H4 (cell line): Measurements from ENCODE around the gene ST8SIA6. TPM values are rescaled to one million over a fixed set of nuclear protein-coding genes. Genes with fewer than 3 reads are reported as not detected.
"Not testable (repeated sequence)": the region's sequence is repeated elsewhere in the genome, so short reads cannot be mapped to it uniquely, and the experiment has no call there.

Source experiments
- DNase-seq: peaks from one replicate; pipeline ENCODE4 v3.0.0-alpha.2; 2015; ENCODE audit warnings: low spot score
- total RNA-seq: library from RNA; depleted of rRNA; stranded (reverse); fragments of >200 nt; shearing (Covaris generic); gene quantifications from 2 replicates; pipeline ENCODE4 v1.2.3, GENCODE V29; 2014

Gene ST8SIA6
- total RNA-seq, 1 experiment from 2014 or later: not detected

- DNase-seq: no peak
Measured at GRCh38 chr10:17427201-17427600, 27.2 kb downstream of the ST8SIA6 start.

DNA sequence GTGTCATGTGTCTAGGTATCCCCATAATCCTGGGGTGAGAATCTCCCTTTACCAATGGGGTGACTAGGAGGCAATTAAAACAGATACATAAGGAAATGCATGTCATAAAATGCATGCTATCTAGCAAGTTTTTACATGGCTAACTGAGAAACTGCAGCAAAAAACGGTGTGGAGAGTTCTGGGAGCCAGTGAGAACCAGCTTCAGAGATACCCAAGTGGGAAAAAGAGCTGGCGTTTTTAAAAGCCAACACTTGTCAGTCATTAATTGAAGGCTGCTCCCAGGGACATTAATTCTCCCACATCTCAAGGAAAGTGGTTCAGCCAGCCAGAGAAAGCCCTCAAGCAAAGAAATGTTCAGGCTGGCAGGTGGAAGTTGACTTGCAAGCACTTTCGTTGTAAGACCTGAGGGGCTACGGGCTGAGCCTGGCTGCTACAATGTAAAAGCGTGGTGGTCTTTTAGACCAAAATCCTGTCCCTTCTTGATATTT is 28.1 kb downstream of the ST8SIA6 start:
- no peak for DNase-seq

GRCh38 chr10:17425584-17426262 is 28.7 kb downstream of the ST8SIA6 start:
- DNase-seq: no peak

GRCh38 chr10:17423632-17424186 is 30.7 kb downstream of the ST8SIA6 start:
- DNase-seq: no peak

GRCh38 chr10:17422931-17423330 is 31.5 kb downstream of the ST8SIA6 start:
- DNase-seq: no peak

- no peak for DNase-seq
Measured at GRCh38 chr10:17418249-17418648, 36.1 kb downstream of the ST8SIA6 start.

DNA sequence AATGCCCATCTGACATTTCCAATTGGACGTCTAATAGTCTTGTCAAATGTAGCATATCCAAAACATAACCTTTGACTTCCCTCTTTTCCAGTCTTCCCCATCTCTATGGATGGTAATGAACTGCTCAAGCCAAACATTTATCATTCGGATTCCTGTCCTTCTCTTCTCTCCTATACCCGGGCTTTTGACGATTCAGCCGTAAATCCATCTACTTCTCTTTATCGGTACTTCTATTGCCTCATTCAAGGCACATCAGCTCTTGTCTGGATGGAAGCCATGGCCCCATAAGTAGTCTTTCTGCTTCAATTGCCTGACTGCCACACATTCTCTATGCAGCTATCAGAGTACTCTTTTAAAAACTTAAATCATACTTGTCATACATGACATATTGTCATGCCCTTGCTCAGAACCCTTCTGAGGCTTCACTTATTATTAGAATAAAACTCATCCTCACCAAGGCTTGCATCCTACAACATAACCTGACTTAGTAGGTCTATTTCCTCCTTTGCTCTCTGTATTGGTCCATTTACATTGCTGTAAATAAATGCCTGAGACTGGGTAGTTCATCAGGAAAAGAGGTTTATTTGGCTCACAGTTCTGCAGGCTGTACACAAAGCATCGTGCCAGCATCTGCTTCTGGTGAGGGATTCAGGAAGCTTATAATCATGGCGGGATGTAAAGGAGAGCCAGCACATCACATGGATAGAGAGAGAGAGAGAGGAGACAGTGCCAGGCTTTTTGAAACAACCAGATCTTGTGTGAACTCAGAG is 37.8 kb downstream of the ST8SIA6 start:
- DNase-seq: no peak

DNA sequence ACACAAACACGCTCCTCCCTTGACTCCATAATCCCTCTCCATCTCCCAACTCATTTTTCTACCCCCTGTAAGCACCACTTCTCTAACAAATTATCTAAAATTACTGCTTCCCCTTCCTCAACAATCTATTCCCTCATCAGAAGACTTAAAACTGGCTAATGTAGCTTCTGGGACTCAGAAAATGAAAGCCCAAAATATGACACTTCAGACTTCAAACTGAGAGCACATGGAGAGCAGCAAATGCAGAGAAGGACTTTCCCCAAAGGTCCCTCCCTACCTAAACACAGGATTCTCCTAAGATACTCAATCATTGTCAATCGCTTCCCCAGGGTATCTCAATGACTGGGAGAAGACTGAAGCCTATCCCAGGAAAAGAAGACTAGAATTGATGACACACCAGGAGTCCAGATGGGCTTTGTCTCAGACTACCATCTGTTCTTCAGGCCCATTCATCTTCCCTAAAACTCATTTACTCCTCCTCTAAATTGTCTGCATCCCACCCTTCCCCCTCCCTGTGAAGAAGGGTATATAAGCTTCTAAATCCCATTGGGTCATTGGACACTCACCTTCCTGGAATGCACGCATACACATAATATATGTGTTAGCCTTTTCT is 39.2 kb downstream of the ST8SIA6 start:
- no peak for DNase-seq

- DNase-seq: no peak
Measured at GRCh38 chr10:17414484-17414883, 39.9 kb downstream of the ST8SIA6 start.

- no peak for DNase-seq
Measured at GRCh38 chr10:17413876-17414275, 40.5 kb downstream of the ST8SIA6 start.

DNA sequence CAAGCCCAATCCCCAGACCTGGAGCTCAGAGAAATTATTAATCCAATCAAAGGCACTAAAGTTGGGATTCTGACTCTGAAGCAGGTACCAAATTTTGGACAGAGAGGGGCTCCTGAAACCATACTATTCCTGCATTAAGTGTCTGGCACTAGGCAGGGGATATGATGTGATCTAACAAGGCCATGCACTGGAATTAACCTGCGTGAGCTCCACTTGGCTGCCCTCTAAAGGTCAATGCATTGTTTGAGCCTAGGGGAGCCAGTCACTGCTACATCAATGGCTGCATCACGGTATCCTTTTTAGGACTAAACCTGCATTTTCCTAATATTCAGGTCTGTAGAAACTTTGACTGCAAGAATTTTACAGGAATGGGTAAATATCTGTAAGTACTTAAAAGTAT is 42.1 kb downstream of the ST8SIA6 start:
- no peak for DNase-seq

DNA sequence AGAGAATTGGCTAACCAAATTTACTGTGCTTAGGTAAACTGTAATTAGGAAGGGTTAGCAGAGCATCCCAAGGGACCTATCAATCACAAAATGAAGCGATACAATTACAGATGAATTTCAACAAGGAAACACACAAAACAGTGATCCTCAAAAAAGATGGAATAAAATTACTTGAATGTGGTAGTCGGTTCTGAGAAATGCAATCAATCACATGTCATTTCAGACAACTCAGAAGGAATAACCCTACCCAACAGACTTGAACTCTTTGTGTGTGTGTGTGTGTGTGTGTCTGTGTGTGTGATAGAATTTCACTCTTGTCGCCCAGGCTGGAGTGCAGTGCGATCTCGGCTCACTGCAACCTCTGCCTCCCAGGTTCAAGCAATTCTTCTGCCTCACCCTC is 43.5 kb downstream of the ST8SIA6 start:
- no peak for DNase-seq

- no peak for DNase-seq
Measured at GRCh38 chr10:17409170-17409733, 45.1 kb downstream of the ST8SIA6 start.

DNA sequence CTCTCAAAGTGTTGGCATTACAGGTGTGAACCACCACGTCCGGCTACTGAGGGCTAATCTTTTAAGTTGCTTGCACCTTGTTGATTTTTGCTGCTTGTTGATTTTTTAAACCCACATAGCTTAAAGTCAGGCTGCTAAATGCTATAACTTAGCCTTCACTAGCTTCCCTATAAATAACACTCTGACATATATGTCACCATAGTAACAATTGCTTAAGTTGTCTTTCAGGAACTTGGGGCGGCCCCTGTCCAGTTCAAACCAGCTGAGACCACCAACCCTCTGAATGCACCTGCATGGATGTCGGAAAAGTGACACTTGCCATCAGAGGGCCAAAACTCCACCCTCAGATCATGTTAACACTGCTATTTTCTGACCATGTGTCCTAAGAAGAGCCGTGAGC is 47.3 kb downstream of the ST8SIA6 start:
- DNase-seq: no peak

DNA sequence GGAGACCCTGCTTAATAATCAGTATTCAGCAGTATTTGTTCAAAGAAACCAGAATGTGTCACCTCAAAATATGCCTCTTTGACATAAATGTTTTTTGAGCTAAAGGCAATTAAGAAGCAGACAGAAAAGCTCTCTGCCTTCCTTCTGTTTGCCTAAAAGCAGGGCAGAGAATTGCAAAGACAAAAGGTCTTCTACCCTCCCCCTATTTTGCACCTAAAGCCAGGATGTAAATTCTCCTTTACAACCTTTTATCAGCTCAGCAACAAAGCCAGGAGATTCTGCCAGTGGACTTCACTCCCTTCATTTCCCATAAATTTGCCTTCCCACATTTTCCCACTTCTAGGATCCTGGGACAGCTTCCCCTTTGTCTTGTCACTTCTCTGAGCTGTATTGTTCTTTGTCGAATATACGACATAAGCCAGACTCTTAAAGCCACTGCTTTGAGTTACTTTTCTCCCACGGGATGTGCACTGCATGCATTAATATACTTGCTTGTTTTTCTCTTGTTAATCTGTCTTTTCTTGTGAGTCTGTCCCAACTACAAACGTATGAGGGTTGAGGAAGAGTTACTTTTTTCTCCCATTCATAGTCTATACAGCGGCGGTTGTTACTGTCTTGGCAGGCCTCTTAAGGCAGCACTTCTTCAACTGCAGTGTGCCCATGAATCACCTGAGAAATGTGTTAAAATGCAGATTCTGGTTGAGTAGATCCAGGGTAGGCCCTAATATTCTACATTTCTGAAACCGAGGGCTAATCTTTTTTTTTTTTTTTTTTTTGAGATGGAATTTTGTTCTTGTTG is 48.2 kb downstream of the ST8SIA6 start:
- no peak for DNase-seq

- DNase-seq: no peak
Measured at GRCh38 chr10:17403161-17403560, 51.2 kb downstream of the ST8SIA6 start.

- not testable (repeated sequence) for DNase-seq
Measured at GRCh38 chr10:17402040-17402439, 52.4 kb downstream of the ST8SIA6 start.

DNA sequence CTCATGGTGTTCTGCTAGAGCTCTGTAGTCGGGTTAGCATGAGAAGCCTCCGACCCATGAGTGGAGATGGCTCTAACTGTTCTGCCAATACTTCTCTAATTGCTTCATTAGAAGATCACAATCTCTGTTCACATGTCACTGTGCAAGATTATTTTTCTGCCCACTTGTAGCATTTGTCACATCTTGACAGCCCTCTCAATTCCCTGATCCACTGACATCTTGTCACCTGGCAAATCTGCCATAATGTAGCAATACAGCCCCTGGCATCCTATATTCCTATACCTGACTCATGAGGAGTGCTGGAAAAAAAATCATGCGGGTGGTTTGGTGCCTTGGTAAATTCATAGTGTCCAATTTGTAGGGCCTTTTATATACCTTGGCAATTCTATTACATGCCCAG is 58.4 kb downstream of the ST8SIA6 start:
- no peak for DNase-seq

- no peak for DNase-seq
Measured at GRCh38 chr10:17394854-17395253, 59.5 kb downstream of the ST8SIA6 start.

DNA sequence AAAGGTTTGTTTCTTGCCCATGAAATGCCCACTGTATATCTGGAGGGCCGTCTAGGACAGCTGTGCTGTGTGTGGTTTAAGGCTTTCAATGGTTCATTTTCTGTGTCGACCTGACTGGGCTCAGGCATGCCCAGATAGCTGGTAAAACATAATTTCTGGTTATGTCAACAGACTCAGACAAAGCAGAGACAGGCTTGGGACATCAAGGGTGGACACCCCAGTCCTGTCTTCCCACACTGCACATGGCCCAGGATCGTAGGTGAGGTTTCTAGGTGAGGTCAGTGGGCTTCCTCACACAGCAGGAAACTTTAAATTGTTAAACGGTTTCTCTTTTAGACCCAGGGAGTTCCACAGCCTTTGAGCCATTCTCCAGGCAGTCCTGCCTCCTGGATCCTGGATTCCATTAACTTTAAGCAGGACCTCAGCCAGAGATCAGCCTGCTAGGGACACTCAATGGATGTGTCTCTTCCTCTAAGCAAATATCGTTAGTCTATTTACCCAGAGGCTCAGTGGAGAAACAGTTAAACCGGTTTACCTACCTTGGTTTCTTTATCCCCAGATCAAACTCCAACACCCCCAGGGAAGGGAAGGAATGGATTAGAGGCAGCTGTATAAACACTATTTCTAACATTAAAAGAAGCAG is 66.4 kb downstream of the ST8SIA6 start:
- no peak for DNase-seq

DNA sequence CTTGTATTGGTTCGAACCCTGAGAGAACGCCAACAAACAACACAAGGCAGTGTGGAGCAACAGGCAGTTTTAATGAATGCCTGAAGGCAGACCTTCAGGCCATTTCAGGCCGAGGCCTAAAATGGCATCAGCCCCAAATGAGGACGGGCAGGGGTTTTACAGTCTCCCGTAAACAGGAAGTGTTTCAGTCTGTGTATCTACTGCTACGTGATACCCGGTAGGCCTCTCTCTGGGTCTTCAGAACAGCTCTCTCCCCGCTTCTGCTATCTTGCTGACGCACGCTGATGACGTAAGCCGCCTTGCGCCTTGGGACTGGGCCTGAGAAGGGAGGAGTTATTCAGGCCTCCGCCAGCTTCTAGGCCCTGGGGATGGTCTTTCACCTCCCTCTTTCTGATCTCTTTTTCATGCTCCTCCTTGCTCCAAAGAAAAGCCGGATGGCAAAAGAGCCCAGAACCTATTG is 67.7 kb downstream of the ST8SIA6 start:
- no peak for DNase-seq
